ENCODE results near the gene GRIA3.

GRCh38 chrX:123432361-123433150 is 248.5 kb downstream of the GRIA3 start:
- TF ChIP-seq CTCF (conservative IDR thresholded peaks at IDR 0.05; ENCODE audit: low read length) (no peak), EZH2phosphoT487 (IDR thresholded peaks at IDR 0.05; ENCODE audit: borderline replicate concordance, low read depth, low read length) (no peak)

Data from OCI-LY7 (cell line).